Mucosa of descending colon (tissue), 3 donors: ENCODE measurements around the gene ACOT7. TPM values are rescaled to one million over a fixed set of nuclear protein-coding genes. Genes with fewer than 3 reads are reported as not detected.

Experiments
- ATAC-seq: fragments of 200-7000 bp; cut with Tn5 transposase; one replicate; pipeline ENCODE4 v1.9.1; 2020; ENCODE audit warnings: mild to moderate bottlenecking, moderate library complexity
- DNase-seq, 3 donors: peaks; one replicate each; pipeline ENCODE4 v3.0.0-alpha.2; 2020
- H3K36me3 ChIP-seq: fragments of 200-600 bp; one replicate; pipeline ENCODE4 v1.8.0; 2021; ENCODE audit warnings: low read depth, mild to moderate bottlenecking
- H3K4me1 ChIP-seq: fragments of 200-600 bp; one replicate; pipeline ENCODE4 v1.8.0; 2021; ENCODE audit warnings: low read depth, mild to moderate bottlenecking
- H3K4me3 ChIP-seq: fragments of 200-600 bp; one replicate; pipeline ENCODE4 v1.8.0; 2021; ENCODE audit warnings: mild to moderate bottlenecking
- H3K9me3 ChIP-seq: fragments of 200-600 bp; one replicate; pipeline ENCODE4 v1.8.0; 2021; ENCODE audit warnings: mild to moderate bottlenecking
- intact Hi-C, 2 donors: fragments of 100-400 bp; cut with DNase I in 1 of 2; cut with micrococcal nuclease in 1 of 2; formaldehyde crosslinking; loops; one replicate each; pipeline versions ENCODE4 v1.11.0 to v1.11.1; 2022; cut with DNase I, micrococcal nuclease
- total RNA-seq, 3 donors: library from RNA; stranded (reverse); fragmentation: NEBNext Ultra II Directional in 2 of 3; extraction: Animal tissue kit (Norgen Biotek cat#: 25700) in 2 of 3; gene quantifications; one replicate each; pipeline versions ENCODE4 v1.2.1 to v1.2.4, GENCODE V29; 2021 to 2023
- TF ChIP-seq, protein P1 (sequence below): fragments of 200-600 bp; IDR thresholded peaks from one replicate; pipeline ENCODE4 v1.8.0; 2022; ENCODE audit warnings: antibody characterized with exemption, mild to moderate bottlenecking
- donor health status: DM: no; HTN: no; CAD: no; lungs with moderate emphysema.
- donor health status: DM: no; HTN: no; CAD: no.
- donor health status: DM: no; HTN: yes; CAD: no.

ACOT7 gene
- total RNA-seq, 3 donors from 2014 or later = 37.9 to 60.1 (median 42.7) TPM

- intact Hi-C loops = no loop called here
- TF ChIP-seq, protein P1, sequence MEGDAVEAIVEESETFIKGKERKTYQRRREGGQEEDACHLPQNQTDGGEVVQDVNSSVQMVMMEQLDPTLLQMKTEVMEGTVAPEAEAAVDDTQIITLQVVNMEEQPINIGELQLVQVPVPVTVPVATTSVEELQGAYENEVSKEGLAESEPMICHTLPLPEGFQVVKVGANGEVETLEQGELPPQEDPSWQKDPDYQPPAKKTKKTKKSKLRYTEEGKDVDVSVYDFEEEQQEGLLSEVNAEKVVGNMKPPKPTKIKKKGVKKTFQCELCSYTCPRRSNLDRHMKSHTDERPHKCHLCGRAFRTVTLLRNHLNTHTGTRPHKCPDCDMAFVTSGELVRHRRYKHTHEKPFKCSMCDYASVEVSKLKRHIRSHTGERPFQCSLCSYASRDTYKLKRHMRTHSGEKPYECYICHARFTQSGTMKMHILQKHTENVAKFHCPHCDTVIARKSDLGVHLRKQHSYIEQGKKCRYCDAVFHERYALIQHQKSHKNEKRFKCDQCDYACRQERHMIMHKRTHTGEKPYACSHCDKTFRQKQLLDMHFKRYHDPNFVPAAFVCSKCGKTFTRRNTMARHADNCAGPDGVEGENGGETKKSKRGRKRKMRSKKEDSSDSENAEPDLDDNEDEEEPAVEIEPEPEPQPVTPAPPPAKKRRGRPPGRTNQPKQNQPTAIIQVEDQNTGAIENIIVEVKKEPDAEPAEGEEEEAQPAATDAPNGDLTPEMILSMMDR = no peak
Measured at GRCh38 chr1:6386371-6386949, 7.1 kb downstream of the ACOT7 start.

GRCh38 chr1:6385488-6386191 is 7.9 kb downstream of the ACOT7 start:
- TF ChIP-seq, protein P1 = no peak
- H3K9me3 ChIP-seq = no peaks in the 10 kb centered on the region
- intact Hi-C loops = no loop called here
- no peaks in the 10 kb centered on the region for H3K36me3 ChIP-seq
- H3K4me1 ChIP-seq = peaks cover 4% of the 10 kb centered on the region
- no peak overlapping the region for H3K4me3 ChIP-seq
- ATAC-seq (peak; percentile 80), DNase-seq (peak in 2 of 3 donors; percentile 33 to 44)

More at GRCh38 chr1:6386371-6386949, 7.1 kb downstream of the ACOT7 start:
- Histone ChIP-seq H3K9me3 (no peaks in the 10 kb centered on the region), H3K4me1 (peaks cover 7% of the 10 kb centered on the region), H3K36me3 (no peaks in the 10 kb centered on the region), H3K4me3 (no peak overlapping the region)
- DNase-seq = peak in 1 of 3 donors; percentile 12
- peak; percentile 48 for ATAC-seq

GRCh38 chr1:6384962-6385361 is 8.6 kb downstream of the ACOT7 start:
- Histone ChIP-seq H3K4me1 (peaks cover 4% of the 10 kb centered on the region), H3K36me3 (no peaks in the 10 kb centered on the region), H3K9me3 (no peaks in the 10 kb centered on the region), H3K4me3 (no peak overlapping the region)
- intact Hi-C loops = no loop called here
- no peak for DNase-seq
- peak; percentile 22 for ATAC-seq
- TF ChIP-seq, protein P1 = no peak

- TF ChIP-seq, protein P1 = no peak
- no peak for ATAC-seq
- Histone ChIP-seq H3K4me3 (no peak overlapping the region), H3K4me1 (peaks cover 4% of the 10 kb centered on the region), H3K9me3 (no peaks in the 10 kb centered on the region), H3K36me3 (no peaks in the 10 kb centered on the region)
- intact Hi-C loops = no loop called here
- no peak for DNase-seq
Measured at GRCh38 chr1:6384135-6384534, 9.4 kb downstream of the ACOT7 start.

- no peak for ATAC-seq
- Histone ChIP-seq H3K4me3 (no peak overlapping the region), H3K36me3 (no peaks in the 10 kb centered on the region), H3K9me3 (no peaks in the 10 kb centered on the region), H3K4me1 (no peaks in the 10 kb centered on the region)
- TF ChIP-seq, protein P1 = no peak
- intact Hi-C loops = no loop called here
- DNase-seq = peak in 1 of 3 donors; percentile 12
Measured at GRCh38 chr1:6380037-6380436, 13.5 kb downstream of the ACOT7 start.
